B cell (primary cell): ENCODE measurements around the gene UBE2D1. TPM values are rescaled to one million over a fixed set of nuclear protein-coding genes. Genes with fewer than 3 reads are reported as not detected.

Experiments
- ATAC-seq: fragments of 200-7000 bp; cut with Tn5 transposase; one replicate; pipeline ENCODE4 v1.10.0; 2021; ENCODE audit warnings: low read depth, mild to moderate bottlenecking, moderate number of reproducible peaks, moderate library complexity
- CTCF ChIA-PET: fragments of 350-600 bp; sonication (Branson Sonifier 250); formaldehyde crosslinking; loops from one replicate; lab custom pipeline; 2021; ENCODE audit warnings: antibody characterized with exemption, inconsistent platforms; lab: Charles Lee
- POLR2A ChIA-PET: fragments of 350-600 bp; sonication (Branson Sonifier 250); formaldehyde crosslinking; loops from one replicate; lab custom pipeline; 2021; ENCODE audit warnings: antibody characterized with exemption; lab: Charles Lee
- DNase-seq: peaks from one replicate; pipeline ENCODE4 v3.0.0; 2013
- H2AFZ ChIP-seq: 2 replicates; pipeline ENCODE4 v1.6.1; 2012; ENCODE audit warnings: mild to moderate bottlenecking, low read depth, low read length; ENCODE audit not compliant: insufficient read depth, poor library complexity, severe bottlenecking
- H3K27ac ChIP-seq, 2 donors: 1 replicate in 1 of 2; 2 replicates in 1 of 2; pipeline ENCODE4 v1.5.1; 2012 to 2013; ENCODE audit warnings: low read length in 2 of 2, mild to moderate bottlenecking in 2 of 2, moderate library complexity in 1 of 2
- H3K27me3 ChIP-seq, 4 experiments: fragments of 200-600 bp in 1 of 4; sonication (generic) in 1 of 4; replicated peaks in 1 of 4; 1 replicate in 2 of 4; 2 replicates in 2 of 4; pipeline versions ENCODE4 v1.6.1 to v1.7.0; 2013 to 2016; ENCODE audit warnings: low read length in 3 of 4, mild to moderate bottlenecking in 2 of 4, mixed read lengths in 1 of 4, moderate library complexity in 1 of 4; ENCODE audit not compliant: insufficient read depth in 4 of 4, control insufficient read depth in 3 of 4; ENCODE audit errors: control extremely low read depth in 1 of 4
- H3K36me3 ChIP-seq, 2 experiments: replicated peaks in 1 of 2; 1 replicate in 1 of 2; 2 replicates in 1 of 2; pipeline versions ENCODE4 v1.6.1 to v1.7.1; 2013; ENCODE audit warnings: low read length in 1 of 2; ENCODE audit not compliant: insufficient read depth in 2 of 2, control insufficient read depth in 1 of 2; ENCODE audit errors: control extremely low read depth in 1 of 2, extremely low read depth in 1 of 2
- H3K4me1 ChIP-seq, 2 donors: fragments of 200-600 bp in 1 of 2; sonication (generic) in 1 of 2; 1 replicate in 1 of 2; 2 replicates in 1 of 2; pipeline versions ENCODE4 v1.5.1 to v1.6.1; 2013 to 2017; ENCODE audit warnings: low read length in 2 of 2; ENCODE audit not compliant: control insufficient read depth in 2 of 2, insufficient read depth in 2 of 2
- H3K4me2 ChIP-seq: replicated peaks from 2 replicates; pipeline ENCODE3; 2012; ENCODE audit warnings: mild to moderate bottlenecking, low read depth, low read length; ENCODE audit not compliant: poor library complexity, severe bottlenecking
- H3K4me3 ChIP-seq, 5 experiments: fragments of 200-600 bp in 1 of 5; sonication (generic) in 1 of 5; 1 replicate in 3 of 5; 2 replicates in 2 of 5; pipeline versions ENCODE4 v1.5.1 to v1.7.0; 2011 to 2016; ENCODE audit warnings: low read length in 4 of 5, mild to moderate bottlenecking in 4 of 5, low read depth in 2 of 5, control low read depth in 1 of 5, moderate library complexity in 1 of 5; ENCODE audit not compliant: insufficient read depth in 1 of 5; ENCODE audit errors: control extremely low read depth in 1 of 5, extremely low read depth in 1 of 5
- H3K79me2 ChIP-seq: fragments of 200-600 bp; sonication (generic); one replicate; pipeline ENCODE4 v1.6.0; 2016; ENCODE audit warnings: low read length; ENCODE audit not compliant: control insufficient read depth, insufficient read depth
- H3K9ac ChIP-seq: fragments of 200-600 bp; sonication (generic); 2 replicates; pipeline ENCODE4 v1.6.1; 2017; ENCODE audit warnings: mild to moderate bottlenecking, low read length, moderate library complexity
- H3K9me3 ChIP-seq, 3 donors: one replicate each; pipeline versions ENCODE4 v1.6.1 to v1.7.1; 2013; ENCODE audit warnings: low read length in 2 of 3; ENCODE audit not compliant: control insufficient read depth in 2 of 3, insufficient read depth in 1 of 3; ENCODE audit errors: control extremely low read depth in 1 of 3
- H4K20me1 ChIP-seq: 2 replicates; pipeline ENCODE4 v1.6.0; 2012; ENCODE audit warnings: mild to moderate bottlenecking, low read length; ENCODE audit not compliant: insufficient read depth, control insufficient read depth, poor library complexity, severe bottlenecking
- H3K27ac Mint-ChIP-seq: one replicate; pipeline ENCODE4 v1.8.0; 2021; ENCODE audit warnings: mixed read lengths
- H3K27me3 Mint-ChIP-seq: one replicate; pipeline ENCODE4 v1.8.0; 2021; ENCODE audit warnings: mixed read lengths
- H3K4me1 Mint-ChIP-seq: one replicate; pipeline ENCODE4 v1.8.0; 2021; ENCODE audit warnings: mixed read lengths
- H3K4me3 Mint-ChIP-seq: one replicate; pipeline ENCODE4 v1.8.0; 2021; ENCODE audit warnings: mixed read lengths
- H3K9me3 Mint-ChIP-seq: one replicate; pipeline ENCODE4 v1.8.0; 2022; ENCODE audit warnings: mixed read lengths; ENCODE audit not compliant: insufficient read depth
- EZH2 ChIP-seq: IDR thresholded peaks from 2 replicates; pipeline ENCODE4 v1.6.1; 2012; ENCODE audit warnings: borderline replicate concordance, low read depth, mild to moderate bottlenecking, moderate library complexity, low read length; ENCODE audit not compliant: insufficient read depth, poor library complexity, severe bottlenecking
- WGBS: methylation state at CpG from one replicate; pipeline ENCODE4 v1.1.5; 2013; ENCODE audit warnings: missing lambda C conversion rate; ENCODE audit not compliant: insufficient coverage; 5-methylcytosine and 5-hydroxymethylcytosine counted together
- intact Hi-C: fragments of 100-400 bp; cut with micrococcal nuclease; formaldehyde crosslinking; loops from one replicate; pipeline ENCODE4 v1.10.0; 2022
- polyA plus RNA-seq: library from polyadenylated mRNA; depleted of rRNA; stranded (reverse); fragments of >200 nt; gene quantifications from 2 replicates; pipeline ENCODE4 v1.2.3, GENCODE V29; 2012
- total RNA-seq, 2 donors: library from RNA; stranded (reverse); fragments of 120-200 nt in 1 of 2; gene quantifications; 1 replicate in 1 of 2; 2 replicates in 1 of 2; pipeline versions ENCODE4 v1.2.3 to v1.2.4, GENCODE V29; 2013 to 2022
- TF ChIP-seq, protein P1 (sequence below): fragments of 200-600 bp; IDR thresholded peaks from one replicate; pipeline ENCODE4 v1.8.0; 2022; ENCODE audit warnings: antibody characterized with exemption, mild to moderate bottlenecking

UBE2D1 gene
- total and polyA plus RNA-seq, 2 donors (not counting 1 experiment from before 2014, with no cell fraction given) = 8.5 to 12.6 TPM

GRCh38 chr10:58328233-58328632, 6.6 kb upstream of the UBE2D1 start:
- H3K4me3 ChIP-seq = no peak overlapping the region
- H3K4me1 ChIP-seq = no peaks in the 10 kb centered on the region
- DNase-seq (no peak), ATAC-seq (no peak)
- Mint-ChIP-seq H3K4me1 (no peaks in the 10 kb centered on the region), H3K27me3 (peaks cover 4% of the 10 kb centered on the region), H3K4me3 (no peak overlapping the region), H3K9me3 (no peaks in the 10 kb centered on the region), H3K27ac (no peak overlapping the region)
- H3K9ac ChIP-seq = no peak overlapping the region
- H3K36me3 ChIP-seq = no peaks in the 10 kb centered on the region
- TF ChIP-seq, protein P1, sequence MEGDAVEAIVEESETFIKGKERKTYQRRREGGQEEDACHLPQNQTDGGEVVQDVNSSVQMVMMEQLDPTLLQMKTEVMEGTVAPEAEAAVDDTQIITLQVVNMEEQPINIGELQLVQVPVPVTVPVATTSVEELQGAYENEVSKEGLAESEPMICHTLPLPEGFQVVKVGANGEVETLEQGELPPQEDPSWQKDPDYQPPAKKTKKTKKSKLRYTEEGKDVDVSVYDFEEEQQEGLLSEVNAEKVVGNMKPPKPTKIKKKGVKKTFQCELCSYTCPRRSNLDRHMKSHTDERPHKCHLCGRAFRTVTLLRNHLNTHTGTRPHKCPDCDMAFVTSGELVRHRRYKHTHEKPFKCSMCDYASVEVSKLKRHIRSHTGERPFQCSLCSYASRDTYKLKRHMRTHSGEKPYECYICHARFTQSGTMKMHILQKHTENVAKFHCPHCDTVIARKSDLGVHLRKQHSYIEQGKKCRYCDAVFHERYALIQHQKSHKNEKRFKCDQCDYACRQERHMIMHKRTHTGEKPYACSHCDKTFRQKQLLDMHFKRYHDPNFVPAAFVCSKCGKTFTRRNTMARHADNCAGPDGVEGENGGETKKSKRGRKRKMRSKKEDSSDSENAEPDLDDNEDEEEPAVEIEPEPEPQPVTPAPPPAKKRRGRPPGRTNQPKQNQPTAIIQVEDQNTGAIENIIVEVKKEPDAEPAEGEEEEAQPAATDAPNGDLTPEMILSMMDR = no peak
- no peak for TF ChIP-seq EZH2
- H3K4me2 ChIP-seq = no peak overlapping the region
- WGBS = no CpG with 5 or more reads among the region's 1 CpG
- no peak overlapping the region for H3K27ac ChIP-seq
- intact Hi-C loops = no loop called here
- no peaks in the 10 kb centered on the region for H3K9me3 ChIP-seq
- H4K20me1 ChIP-seq = no peaks in the 10 kb centered on the region
- no peaks in the 10 kb centered on the region for H3K27me3 ChIP-seq
- H3K79me2 ChIP-seq = no peaks in the 10 kb centered on the region
- CTCF ChIA-PET = no interaction called here
- H2AFZ ChIP-seq = no peak overlapping the region
- POLR2A ChIA-PET = no interaction called here

- H3K27ac Mint-ChIP-seq = no peak overlapping the region
- POLR2A ChIA-PET = no interaction called here
- H3K9ac ChIP-seq = no peak overlapping the region
- no peak overlapping the region for H3K4me2 ChIP-seq
- peaks cover 0 to 5% of the 10 kb centered on the region in 2 donors for H3K4me1 ChIP-seq
- CTCF ChIA-PET = no interaction called here
- H3K9me3 ChIP-seq = no peaks in the 10 kb centered on the region
- TF ChIP-seq, protein P1 = no peak
- TF ChIP-seq EZH2 = no peak
- H2AFZ ChIP-seq = peak overlapping the region; percentile 14
- WGBS = no CpG with 5 or more reads among the region's 1 CpG
- intact Hi-C loops = no loop called here
- ATAC-seq (no peak), DNase-seq (no peak)
- H3K79me2 ChIP-seq = peaks cover 12% of the 10 kb centered on the region
- H3K4me3 ChIP-seq = no peak overlapping the region
- peaks cover 6% of the 10 kb centered on the region for H3K4me1 Mint-ChIP-seq
- peaks cover 4% of the 10 kb centered on the region for H3K27me3 Mint-ChIP-seq
- no peaks in the 10 kb centered on the region for H4K20me1 ChIP-seq
- H3K4me3 Mint-ChIP-seq = no peak overlapping the region
- no peaks in the 10 kb centered on the region for H3K36me3 ChIP-seq
- H3K27ac ChIP-seq = no peak overlapping the region
- no peaks in the 10 kb centered on the region for H3K9me3 Mint-ChIP-seq
- H3K27me3 ChIP-seq = no peaks in the 10 kb centered on the region
These were observed 4.4 kb upstream of the UBE2D1 start for GRCh38 chr10:58330431-58330830.
